Activated naive CD4-positive, alpha-beta T cell treated with anti-CD3 and anti-CD28 coated beads, Interleukin-2, amount 10 ng/mL, durations not matched to agents 7 days and 5 days (primary cell): ENCODE measurements around the gene LRRC47.
"Not testable (repeated sequence)": the region's sequence is repeated elsewhere in the genome, so short reads cannot be mapped to it uniquely, and the experiment has no call there.

Experiments
- CTCF ChIA-PET: fragments of 350-600 bp; sonication (Branson Sonifier 250); formaldehyde crosslinking; loops from one replicate; lab custom pipeline; 2021; ENCODE audit warnings: antibody characterized with exemption; lab: Charles Lee
- DNase-seq: peaks from one replicate; pipeline ENCODE4 v3.0.0-alpha.2; 2020
- H3K27ac Mint-ChIP-seq: one replicate; pipeline ENCODE4 v1.8.0; 2021; ENCODE audit warnings: mild to moderate bottlenecking, moderate library complexity, mixed read lengths
- H3K27me3 Mint-ChIP-seq: one replicate; pipeline ENCODE4 v1.8.0; 2021; ENCODE audit warnings: mild to moderate bottlenecking, mixed read lengths
- H3K36me3 Mint-ChIP-seq: one replicate; pipeline ENCODE4 v1.8.0; 2021; ENCODE audit warnings: mixed read lengths
- H3K4me1 Mint-ChIP-seq: one replicate; pipeline ENCODE4 v1.8.0; 2021; ENCODE audit warnings: mixed read lengths
- H3K4me3 Mint-ChIP-seq: one replicate; pipeline ENCODE4 v1.8.0; 2021; ENCODE audit warnings: mild to moderate bottlenecking, moderate library complexity, mixed read lengths
- H3K9me3 Mint-ChIP-seq: one replicate; pipeline ENCODE4 v1.8.0; 2021; ENCODE audit warnings: mixed read lengths

Gene LRRC47

DNA sequence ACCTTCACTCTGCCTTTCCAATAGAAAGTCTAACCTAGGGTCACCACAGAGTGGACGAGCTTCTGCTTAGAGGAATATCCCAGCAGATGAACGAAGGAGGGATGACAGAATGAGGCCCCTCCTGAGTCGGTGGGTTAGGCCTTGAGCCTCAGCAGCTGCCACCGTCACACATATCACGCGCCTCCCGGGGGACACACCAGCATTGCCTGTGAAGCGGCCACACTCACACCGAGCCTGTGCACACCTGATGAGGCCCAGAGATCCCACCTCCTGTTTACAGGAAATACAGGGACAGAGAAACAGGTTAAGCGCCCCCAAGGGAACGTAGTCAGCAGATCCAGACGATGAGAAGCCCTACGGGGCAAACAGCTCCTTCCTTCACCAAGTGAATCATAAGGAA lies 25.1 kb upstream of the LRRC47 start:
- no peak for DNase-seq
- CTCF ChIA-PET = interaction anchor here (1.2 to 1.4 kb wide), 3 partner anchors 12 to 22 kb away, joined by 3 to 4 read pairs (median 3); no protein-coding TSS in a partner anchor
- Mint-ChIP-seq H3K27ac (no peak overlapping the region), H3K36me3 (peaks cover 17% of the 10 kb centered on the region), H3K9me3 (no peaks in the 10 kb centered on the region), H3K4me1 (no peaks in the 10 kb centered on the region), H3K27me3 (no peaks in the 10 kb centered on the region), H3K4me3 (no peak overlapping the region)

DNA sequence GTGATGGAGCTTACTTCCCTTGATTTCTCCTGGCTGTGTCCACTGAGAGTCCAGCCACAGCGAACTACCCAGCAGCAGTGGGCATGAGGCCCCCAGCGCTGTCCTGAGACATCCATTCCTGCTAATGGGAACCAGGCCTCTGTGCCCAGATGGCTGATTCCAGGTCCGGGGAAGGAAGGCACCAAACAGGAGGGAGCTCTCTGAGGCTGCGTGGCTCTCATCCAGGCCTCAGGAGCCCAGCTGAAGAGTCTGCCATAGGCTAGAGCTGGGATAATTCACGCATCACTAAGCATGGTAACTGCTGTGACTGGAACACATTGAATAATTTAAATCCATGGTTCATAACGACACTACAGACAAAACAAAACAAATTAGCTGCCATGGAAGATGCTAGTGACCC lies 24.7 kb upstream of the LRRC47 start:
- no peaks in the 10 kb centered on the region for H3K9me3 Mint-ChIP-seq
- no peak overlapping the region for H3K4me3 Mint-ChIP-seq
- H3K36me3 Mint-ChIP-seq = peaks cover 17% of the 10 kb centered on the region
- CTCF ChIA-PET = interaction anchor here (1.2 to 1.4 kb wide), 2 partner anchors 19 to 22 kb away, joined by 3 read pairs; no protein-coding TSS in a partner anchor
- DNase-seq = no peak
- no peak overlapping the region for H3K27ac Mint-ChIP-seq
- H3K4me1 Mint-ChIP-seq = no peaks in the 10 kb centered on the region
- H3K27me3 Mint-ChIP-seq = no peaks in the 10 kb centered on the region

DNA sequence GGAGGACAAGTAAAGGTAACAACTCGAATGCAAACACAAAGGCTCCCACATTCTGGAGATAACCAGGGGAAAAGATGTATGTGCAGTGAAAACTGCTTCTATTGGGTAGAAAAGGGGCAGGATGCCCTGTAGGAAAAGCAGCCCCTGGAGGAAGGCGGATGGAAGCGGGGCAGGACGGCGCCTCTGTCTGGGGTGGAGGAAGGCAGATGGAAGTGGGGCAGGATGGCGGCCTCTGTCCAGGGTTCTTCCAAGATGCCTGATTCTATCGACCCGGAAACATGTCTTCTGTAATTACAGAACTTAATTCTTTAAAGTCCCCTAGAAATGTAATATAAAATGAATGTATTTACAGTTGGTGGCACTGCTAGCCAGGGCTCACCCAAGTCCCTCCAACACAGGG lies 24.0 kb upstream of the LRRC47 start:
- H3K36me3 Mint-ChIP-seq = peaks cover 15% of the 10 kb centered on the region
- DNase-seq = no peak
- no peaks in the 10 kb centered on the region for H3K9me3 Mint-ChIP-seq
- H3K27me3 Mint-ChIP-seq = no peaks in the 10 kb centered on the region
- H3K27ac Mint-ChIP-seq = no peak overlapping the region
- CTCF ChIA-PET = interaction anchor here (1.4 kb wide), 1 partner anchor 19 kb away, joined by 3 read pairs; no protein-coding TSS in a partner anchor
- no peaks in the 10 kb centered on the region for H3K4me1 Mint-ChIP-seq
- H3K4me3 Mint-ChIP-seq = no peak overlapping the region

DNA sequence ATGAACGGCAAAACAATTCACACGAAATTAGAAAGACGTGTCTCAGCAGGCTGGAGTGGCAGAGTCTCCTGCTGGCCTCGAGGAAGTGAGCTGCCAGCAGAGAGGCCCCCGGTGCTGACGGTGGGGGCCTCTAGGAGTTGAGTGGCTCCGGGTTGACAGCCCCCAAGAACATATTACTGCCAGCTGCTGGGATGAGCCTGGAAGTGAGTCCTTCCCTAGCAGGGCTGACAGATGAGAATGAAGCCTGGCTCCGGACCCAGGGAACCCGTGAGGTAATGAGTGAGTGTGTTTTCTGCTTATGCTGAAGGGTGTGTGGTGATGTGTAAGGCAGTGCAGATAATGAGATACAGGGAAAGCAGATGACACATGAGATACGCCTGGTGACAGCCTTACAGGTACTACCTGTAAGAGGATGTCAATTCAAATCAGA lies 23.5 kb upstream of the LRRC47 start:
- H3K4me1 Mint-ChIP-seq = no peaks in the 10 kb centered on the region
- H3K4me3 Mint-ChIP-seq = no peak overlapping the region
- H3K27me3 Mint-ChIP-seq = no peaks in the 10 kb centered on the region
- H3K27ac Mint-ChIP-seq = no peak overlapping the region
- CTCF ChIA-PET = no interaction called here
- peaks cover 15% of the 10 kb centered on the region for H3K36me3 Mint-ChIP-seq
- DNase-seq = no peak
- H3K9me3 Mint-ChIP-seq = no peaks in the 10 kb centered on the region

DNA sequence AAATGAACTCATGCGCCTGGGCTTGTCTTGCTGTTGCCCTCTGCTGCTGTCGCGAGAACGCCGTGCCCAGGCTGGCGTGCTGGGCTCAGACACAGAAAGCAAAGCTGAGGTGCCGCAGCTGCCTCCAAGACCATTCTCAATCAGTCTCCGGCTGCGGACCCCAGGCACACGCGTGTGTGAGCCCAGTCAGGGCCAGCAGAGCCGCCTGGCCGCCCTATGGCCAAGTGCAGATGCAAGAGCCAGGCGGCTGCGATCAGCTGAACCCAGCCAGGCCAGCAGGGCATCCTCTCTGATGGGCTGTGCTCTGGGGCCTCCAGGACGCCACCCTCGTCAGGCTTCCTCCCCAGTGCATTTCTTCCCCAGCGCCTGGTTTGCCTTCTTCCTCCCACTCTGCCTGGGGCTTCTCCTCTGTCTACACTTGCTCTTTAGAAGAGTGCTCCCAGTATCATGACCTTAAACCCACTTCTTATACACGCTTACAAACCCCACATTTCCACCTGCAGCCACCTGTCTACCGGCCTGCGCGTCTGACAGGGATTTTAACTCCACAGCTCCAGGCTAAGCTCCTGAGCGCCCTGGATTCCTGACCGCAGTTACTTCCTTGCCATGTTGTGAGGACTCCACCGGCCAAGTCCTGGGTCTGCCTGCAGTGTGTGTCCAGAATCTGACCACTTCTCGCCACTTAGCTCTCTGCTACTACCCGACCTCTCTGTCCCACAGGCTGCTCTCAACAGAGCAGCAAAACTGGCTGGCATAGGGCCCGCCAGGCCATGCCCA lies 21.7 kb upstream of the LRRC47 start:
- no peaks in the 10 kb centered on the region for H3K27me3 Mint-ChIP-seq
- H3K36me3 Mint-ChIP-seq = peaks cover 8% of the 10 kb centered on the region
- CTCF ChIA-PET = no interaction called here
- no peak overlapping the region for H3K27ac Mint-ChIP-seq
- H3K9me3 Mint-ChIP-seq = no peaks in the 10 kb centered on the region
- no peak for DNase-seq
- H3K4me1 Mint-ChIP-seq = no peaks in the 10 kb centered on the region
- no peak overlapping the region for H3K4me3 Mint-ChIP-seq

DNA sequence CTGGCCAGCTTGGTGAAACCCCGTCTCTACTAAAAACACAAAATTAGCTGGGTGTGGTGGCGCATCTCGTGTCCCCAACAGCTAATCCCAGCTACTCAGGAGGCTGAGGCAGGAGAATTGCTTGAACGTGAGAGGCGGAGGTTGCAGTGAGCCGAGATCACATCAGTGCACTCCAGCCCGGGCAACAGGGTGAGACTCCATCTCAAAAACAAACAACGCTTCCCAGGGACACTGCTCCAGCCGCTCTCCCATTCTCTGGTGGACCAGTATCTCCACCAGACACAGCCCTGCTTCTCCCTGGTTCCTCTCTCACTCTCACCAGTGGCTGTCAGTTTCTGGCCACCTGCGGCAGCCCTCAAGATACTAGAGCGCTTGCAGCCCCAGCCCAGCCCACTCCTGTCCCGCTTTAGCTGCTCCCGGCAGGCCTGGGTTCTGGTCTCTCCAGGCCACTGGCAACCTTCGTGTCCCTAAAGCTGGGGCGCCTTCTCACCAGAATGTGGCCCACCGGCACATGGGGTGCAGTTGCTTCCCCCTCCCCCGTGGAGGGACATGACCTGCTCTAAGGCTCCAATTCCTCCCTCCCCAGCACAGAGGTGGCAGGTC lies 20.9 kb upstream of the LRRC47 start:
- no peak overlapping the region for H3K4me3 Mint-ChIP-seq
- CTCF ChIA-PET = no interaction called here
- no peaks in the 10 kb centered on the region for H3K9me3 Mint-ChIP-seq
- DNase-seq = no peak
- H3K36me3 Mint-ChIP-seq = peaks cover 8% of the 10 kb centered on the region
- H3K27me3 Mint-ChIP-seq = no peaks in the 10 kb centered on the region
- no peak overlapping the region for H3K27ac Mint-ChIP-seq
- H3K4me1 Mint-ChIP-seq = no peaks in the 10 kb centered on the region

DNA sequence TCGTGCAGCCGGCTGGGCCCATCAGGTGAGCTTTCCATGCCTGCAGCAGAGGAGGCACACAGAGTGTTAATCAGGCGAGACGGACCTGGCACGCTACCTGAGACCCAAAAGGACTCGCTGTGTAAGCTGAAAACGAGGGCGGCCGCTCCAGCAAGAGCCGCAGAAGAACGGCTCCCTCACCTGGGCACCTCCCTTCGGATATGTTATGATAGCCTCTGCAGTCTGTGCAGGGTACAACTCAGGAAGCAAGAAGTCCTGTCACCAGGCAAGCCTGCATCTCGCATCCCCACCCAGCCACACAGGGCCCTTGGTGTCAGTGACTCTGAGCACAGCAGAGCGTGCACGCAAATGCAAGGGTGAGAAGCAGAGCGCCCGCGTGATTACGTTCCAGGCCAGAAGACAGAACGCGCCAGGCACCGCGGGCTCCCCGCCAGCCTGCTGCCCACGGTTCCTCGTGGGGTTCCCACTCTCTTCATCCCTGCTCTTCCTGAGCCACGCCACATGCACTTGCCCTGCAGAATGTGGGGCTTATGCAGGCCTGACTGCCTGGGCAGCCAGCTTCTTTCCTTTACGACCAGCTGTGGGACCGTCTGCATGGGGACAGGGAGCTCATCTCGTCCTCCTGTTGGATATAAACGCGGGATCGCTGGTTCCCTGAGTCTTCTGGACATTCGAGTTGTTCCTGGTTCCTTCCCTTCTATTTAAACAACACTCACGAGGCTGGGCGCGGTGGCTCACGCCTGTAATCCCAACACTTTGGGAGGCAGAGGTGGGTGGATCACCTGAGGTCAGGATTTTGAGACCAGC lies 20.2 kb upstream of the LRRC47 start:
- Mint-ChIP-seq H3K27ac (no peak overlapping the region), H3K9me3 (no peaks in the 10 kb centered on the region), H3K4me1 (no peaks in the 10 kb centered on the region), H3K4me3 (no peak overlapping the region), H3K36me3 (peaks cover 5% of the 10 kb centered on the region), H3K27me3 (no peaks in the 10 kb centered on the region)
- DNase-seq = no peak
- CTCF ChIA-PET = no interaction called here

DNA sequence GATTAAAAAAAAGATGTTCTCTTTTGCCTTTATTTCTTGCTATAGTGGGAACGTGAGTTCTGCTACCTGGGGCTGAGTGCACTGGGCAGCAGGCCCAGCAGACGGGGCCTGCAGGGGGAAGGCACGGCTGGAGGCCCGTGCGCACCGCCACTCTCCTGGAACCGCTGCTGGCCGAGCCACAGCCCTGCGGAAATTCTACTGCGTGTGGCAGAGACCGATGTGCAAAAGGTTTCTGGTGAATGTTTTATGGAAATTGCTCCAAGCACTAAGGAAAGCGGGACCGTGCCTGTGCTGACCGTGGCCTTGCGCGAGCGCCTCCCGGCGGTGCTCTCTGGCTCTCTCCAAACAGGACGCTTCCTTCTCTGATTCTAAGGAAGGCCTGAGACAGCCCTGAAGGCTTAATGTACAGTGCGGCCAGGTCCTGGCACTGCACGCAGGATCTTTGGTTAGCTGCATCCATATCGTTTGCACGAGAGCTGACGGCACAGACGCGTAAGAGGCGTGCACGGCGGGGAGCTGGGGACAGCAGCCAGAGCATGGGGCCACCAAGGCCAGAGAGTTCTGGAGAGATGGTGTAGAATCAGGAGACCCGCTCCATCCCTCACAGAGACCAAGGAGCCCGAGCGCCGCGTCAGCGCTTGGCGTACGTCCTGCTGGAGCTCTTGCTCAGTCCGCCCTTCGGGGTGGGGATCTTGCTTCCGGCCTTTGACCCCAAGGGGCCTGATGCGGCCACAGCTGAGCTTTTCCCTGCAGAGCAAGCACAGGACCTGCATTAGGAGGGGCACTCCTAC lies 18.7 kb upstream of the LRRC47 start:
- no peak for DNase-seq
- H3K4me3 Mint-ChIP-seq = no peak overlapping the region
- peaks cover 2% of the 10 kb centered on the region for H3K36me3 Mint-ChIP-seq
- CTCF ChIA-PET = no interaction called here
- no peak overlapping the region for H3K27ac Mint-ChIP-seq
- H3K9me3 Mint-ChIP-seq = no peaks in the 10 kb centered on the region
- no peaks in the 10 kb centered on the region for H3K4me1 Mint-ChIP-seq
- H3K27me3 Mint-ChIP-seq = no peaks in the 10 kb centered on the region

DNA sequence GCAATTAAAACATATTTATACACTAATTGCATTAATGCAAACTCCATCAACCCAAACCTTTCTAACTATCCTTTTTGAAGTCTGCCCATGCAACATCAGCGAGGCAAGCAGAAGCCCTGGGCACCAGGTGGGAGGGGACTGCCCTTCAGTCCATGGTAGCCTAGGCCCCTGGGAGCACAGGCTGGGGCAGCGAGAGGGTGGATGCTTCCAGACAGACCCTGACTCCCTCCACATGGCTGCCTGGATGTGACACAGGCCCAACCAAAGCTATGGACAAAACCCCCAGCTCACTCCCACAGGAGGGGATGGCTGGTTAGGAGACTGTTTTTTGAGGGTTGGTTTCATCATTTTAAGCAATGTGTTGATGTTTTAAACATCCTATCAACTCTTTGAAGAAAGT lies 17.8 kb upstream of the LRRC47 start:
- Mint-ChIP-seq H3K36me3 (no peaks in the 10 kb centered on the region), H3K27me3 (no peaks in the 10 kb centered on the region), H3K4me1 (no peaks in the 10 kb centered on the region), H3K4me3 (no peak overlapping the region), H3K27ac (no peak overlapping the region), H3K9me3 (no peaks in the 10 kb centered on the region)
- CTCF ChIA-PET = no interaction called here
- DNase-seq = no peak

DNA sequence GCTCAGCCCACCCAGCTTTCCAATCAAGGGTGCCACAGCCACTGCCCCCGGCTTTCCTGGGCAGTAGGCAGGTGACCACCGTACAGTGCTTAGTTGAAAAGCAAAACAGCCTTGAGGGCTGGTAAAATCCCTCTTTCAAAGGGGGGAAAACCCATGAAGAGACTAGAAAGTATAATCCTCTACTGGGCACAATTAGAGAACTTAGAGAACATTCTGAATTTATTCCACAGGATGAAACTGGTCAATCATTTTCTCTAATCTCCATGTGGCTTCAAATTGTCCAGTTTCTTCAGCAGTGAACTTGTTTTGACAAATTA lies 15.3 kb upstream of the LRRC47 start:
- DNase-seq = no peak
- Mint-ChIP-seq H3K4me1 (no peaks in the 10 kb centered on the region), H3K4me3 (no peak overlapping the region), H3K9me3 (peaks cover 2% of the 10 kb centered on the region), H3K27ac (no peak overlapping the region), H3K36me3 (no peaks in the 10 kb centered on the region), H3K27me3 (no peaks in the 10 kb centered on the region)
- CTCF ChIA-PET = no interaction called here

DNA sequence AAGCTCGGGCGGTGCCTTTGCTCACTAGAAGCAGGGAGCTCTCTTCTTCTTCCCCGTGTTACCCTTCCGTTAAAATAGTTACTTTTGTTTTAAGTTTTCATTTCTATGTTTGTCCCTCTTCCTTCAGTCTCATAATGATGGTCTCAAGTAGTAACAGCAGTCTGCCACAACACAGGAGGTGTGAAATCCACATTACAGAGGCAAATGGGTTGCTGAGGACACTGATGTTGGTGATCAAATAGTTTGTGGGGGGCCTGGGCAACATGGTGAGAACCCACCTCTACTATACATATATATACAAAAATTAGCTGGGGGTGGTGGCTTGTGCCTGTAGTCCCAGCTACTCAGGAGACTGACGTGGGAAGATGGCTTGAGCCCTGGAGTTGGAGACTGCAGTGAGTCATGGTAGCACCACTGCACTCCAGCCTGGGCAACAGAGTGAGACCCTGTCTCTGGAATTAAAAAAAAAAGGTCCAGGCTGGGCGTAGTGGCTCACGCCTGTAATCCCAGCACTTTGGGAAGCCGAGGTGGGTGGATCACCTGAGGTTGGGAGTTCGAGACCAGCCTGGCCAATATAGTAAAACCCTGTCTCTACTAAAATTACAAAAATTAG lies 14.0 kb upstream of the LRRC47 start:
- H3K27me3 Mint-ChIP-seq, H3K4me1 Mint-ChIP-seq, H3K9me3 Mint-ChIP-seq, H3K27ac Mint-ChIP-seq, DNase-seq, H3K36me3 Mint-ChIP-seq, H3K4me3 Mint-ChIP-seq: not testable (repeated sequence)
- CTCF ChIA-PET = interaction anchor here (1.0 kb wide), 1 partner anchor 12 kb away, joined by 4 read pairs; no protein-coding TSS in a partner anchor

DNA sequence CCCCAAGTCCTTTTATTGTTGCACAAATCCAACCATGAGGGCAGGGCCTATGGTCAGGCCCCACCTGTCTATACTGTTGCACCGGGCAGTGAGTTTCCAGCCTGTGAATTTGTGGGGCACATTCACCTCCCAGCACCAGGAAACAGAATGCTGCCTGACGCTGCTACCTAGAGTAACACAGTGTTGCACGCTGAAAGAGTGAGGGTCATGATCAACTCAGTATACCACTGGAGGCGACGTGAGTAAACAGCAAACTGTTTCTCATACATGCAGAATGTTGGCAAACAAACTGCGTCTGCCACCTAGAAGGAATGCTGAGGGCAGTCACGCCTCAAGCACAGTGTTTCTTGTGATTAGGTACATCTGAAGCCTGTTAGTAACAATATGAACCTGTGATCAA lies 13.4 kb upstream of the LRRC47 start:
- CTCF ChIA-PET = interaction anchor here (1.0 kb wide), 1 partner anchor 12 kb away, joined by 4 read pairs; no protein-coding TSS in a partner anchor
- peaks cover 2% of the 10 kb centered on the region for H3K9me3 Mint-ChIP-seq

DNA sequence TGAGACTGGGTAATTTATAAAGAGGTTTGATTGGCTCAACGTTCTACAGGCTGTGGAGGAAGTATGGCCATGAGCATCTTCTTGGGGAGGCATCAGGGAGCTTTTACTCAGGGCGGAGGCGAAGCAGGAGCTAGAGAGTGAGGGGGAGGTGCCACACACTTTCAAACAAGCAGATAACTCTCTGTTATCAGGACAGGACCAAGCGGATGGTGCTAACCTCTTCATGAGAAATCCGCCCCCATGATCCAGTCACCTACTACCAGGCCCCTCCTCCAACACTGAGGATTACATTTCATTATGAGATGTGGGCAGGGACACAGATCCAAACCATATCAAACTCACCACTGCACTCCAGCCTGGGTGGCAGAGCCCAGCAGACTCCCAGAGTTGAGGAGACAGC lies 11.5 kb upstream of the LRRC47 start:
- no peaks in the 10 kb centered on the region for H3K36me3 Mint-ChIP-seq
- H3K4me1 Mint-ChIP-seq = no peaks in the 10 kb centered on the region
- peaks cover 2% of the 10 kb centered on the region for H3K9me3 Mint-ChIP-seq
- H3K27ac Mint-ChIP-seq = no peak overlapping the region
- no peak for DNase-seq
- CTCF ChIA-PET = no interaction called here
- peaks cover 8% of the 10 kb centered on the region for H3K27me3 Mint-ChIP-seq
- no peak overlapping the region for H3K4me3 Mint-ChIP-seq

More for the DNA sequence above, 13.4 kb upstream of the LRRC47 start:
- H3K27ac Mint-ChIP-seq = no peak overlapping the region
- H3K4me3 Mint-ChIP-seq = no peak overlapping the region
- peaks cover 4% of the 10 kb centered on the region for H3K27me3 Mint-ChIP-seq
- H3K36me3 Mint-ChIP-seq = no peaks in the 10 kb centered on the region
- H3K4me1 Mint-ChIP-seq = no peaks in the 10 kb centered on the region
- no peak for DNase-seq
